Pons (tissue), 1 donor: ENCODE measurements around the gene SRD5A3.
"Not testable (repeated sequence)": the region's sequence is repeated elsewhere in the genome, so short reads cannot be mapped to it uniquely, and the experiment has no call there.

Experiments
- DNase-seq: peaks from one replicate; pipeline ENCODE4 v3.0.0-alpha.2; 2016; ENCODE audit warnings: low spot score

SRD5A3 gene

GRCh38 chr4:55346851-55347255 lies 811 bp downstream of the SRD5A3 start:
- no peak for DNase-seq

- DNase-seq, result no peak
Measured at GRCh38 chr4:55347610-55348228, 1.7 kb downstream of the SRD5A3 start.

GRCh38 chr4:55348466-55348865 lies 2.4 kb downstream of the SRD5A3 start:
- DNase-seq, result no peak

- not testable (repeated sequence) for DNase-seq
Measured at GRCh38 chr4:55350870-55351269, 4.8 kb downstream of the SRD5A3 start.

GRCh38 chr4:55351824-55352223 lies 5.8 kb downstream of the SRD5A3 start:
- no peak for DNase-seq

GRCh38 chr4:55352726-55353125 lies 6.7 kb downstream of the SRD5A3 start:
- no peak for DNase-seq

- not testable (repeated sequence) for DNase-seq
Measured at GRCh38 chr4:55353228-55353747, 7.2 kb downstream of the SRD5A3 start.

GRCh38 chr4:55354648-55355047 lies 8.6 kb downstream of the SRD5A3 start:
- DNase-seq, result no peak

GRCh38 chr4:55355555-55355954 lies 9.5 kb downstream of the SRD5A3 start:
- no peak for DNase-seq

- no peak for DNase-seq
Measured at GRCh38 chr4:55356991-55357461, 11.0 kb downstream of the SRD5A3 start.

GRCh38 chr4:55358246-55358645 lies 12.2 kb downstream of the SRD5A3 start:
- DNase-seq, result no peak

GRCh38 chr4:55358668-55359067 lies 12.6 kb downstream of the SRD5A3 start:
- DNase-seq, result no peak

- no peak for DNase-seq
Measured at GRCh38 chr4:55359397-55359916, 13.4 kb downstream of the SRD5A3 start.

- DNase-seq, result not testable (repeated sequence)
Measured at GRCh38 chr4:55362938-55363337, 16.9 kb downstream of the SRD5A3 start.

- DNase-seq, result peak; percentile 94
Measured at GRCh38 chr4:55363691-55364351, 17.8 kb downstream of the SRD5A3 start.

- DNase-seq, result peak; percentile 99
Measured at GRCh38 chr4:55364691-55365344, 18.8 kb downstream of the SRD5A3 start.

GRCh38 chr4:55365345-55365728 lies 19.3 kb downstream of the SRD5A3 start:
- no peak for DNase-seq

GRCh38 chr4:55366621-55367020 lies 20.6 kb downstream of the SRD5A3 start:
- no peak for DNase-seq

- no peak for DNase-seq
Measured at GRCh38 chr4:55367084-55367722, 21.2 kb downstream of the SRD5A3 start.

GRCh38 chr4:55369968-55370367 lies 23.9 kb downstream of the SRD5A3 start:
- no peak for DNase-seq

- no peak for DNase-seq
Measured at GRCh38 chr4:55372259-55372658, 26.2 kb downstream of the SRD5A3 start.

- DNase-seq, result no peak
Measured at GRCh38 chr4:55373461-55373860, 27.4 kb downstream of the SRD5A3 start.
